GM12878 (cell line): Measurements from ENCODE around the gene ARL4D. TPM values are rescaled to one million over a fixed set of nuclear protein-coding genes. Genes with fewer than 3 reads are reported as not detected.

Source experiments
- CBX5 ChIP-seq: sonication (generic); IDR thresholded peaks from 2 replicates; pipeline ENCODE4 v1.6.1; 2016; ENCODE audit warnings: low read depth, moderate library complexity, mild to moderate bottlenecking, inconsistent platforms
- CEBPB ChIP-seq, 2 experiments: fragments of 150-350 bp in 1 of 2; IDR thresholded peaks; 2 replicates each; pipeline ENCODE4 v1.6.1; 2012 to 2014; ENCODE audit warnings: low read depth in 2 of 2, low read length in 2 of 2, borderline replicate concordance in 1 of 2, inconsistent platforms in 1 of 2
- CHD4 ChIP-seq: fragments of 200-600 bp; sonication (generic); IDR thresholded peaks from 2 replicates; pipeline ENCODE4 v1.6.1; 2016; ENCODE audit warnings: mild to moderate bottlenecking
- EP300 ChIP-seq, 2 experiments: fragments of 150-350 bp in 1 of 2; IDR thresholded peaks; 2 replicates each; pipeline ENCODE4 v1.6.1; 2011 to 2012; ENCODE audit warnings: low read depth in 2 of 2, low read length in 2 of 2, borderline replicate concordance in 1 of 2, improper control_type of control experiment in 1 of 2, inconsistent platforms in 1 of 2; ENCODE audit not compliant: control insufficient read depth in 1 of 2
- HDAC6 ChIP-seq: fragments of 200-600 bp; sonication (generic); IDR thresholded peaks from one replicate; pipeline ENCODE4 v1.8.0; 2017; ENCODE audit warnings: antibody characterized with exemption; ENCODE audit not compliant: unreplicated experiment
- IKZF2 ChIP-seq, 2 experiments: fragments of 450-650 bp; IDR thresholded peaks; 2 replicates each; pipeline ENCODE4 v1.6.1; 2017; ENCODE audit warnings: mild to moderate bottlenecking in 2 of 2, moderate library complexity in 2 of 2
- NR2C1 ChIP-seq: fragments of 450-650 bp; IDR thresholded peaks from 2 replicates; pipeline ENCODE4 v1.6.1; 2017; ENCODE audit warnings: antibody characterized with exemption, mild to moderate bottlenecking, moderate library complexity
- RAD21 ChIP-seq: IDR thresholded peaks from 2 replicates; pipeline ENCODE4 v1.6.1; 2011; ENCODE audit warnings: mild to moderate bottlenecking, low read depth, low read length, moderate library complexity; ENCODE audit not compliant: insufficient read depth
- RB1 ChIP-seq: fragments of 450-650 bp; formaldehyde crosslinking; IDR thresholded peaks from 2 replicates; pipeline ENCODE4 v1.6.1; 2017; ENCODE audit warnings: mild to moderate bottlenecking, borderline replicate concordance
- SIX5 ChIP-seq: IDR thresholded peaks from 2 replicates; pipeline ENCODE4 v1.6.1; 2011; ENCODE audit warnings: mild to moderate bottlenecking, low read depth, low read length, moderate library complexity; ENCODE audit not compliant: severe bottlenecking
- SMC3 ChIP-seq: IDR thresholded peaks from 2 replicates; pipeline ENCODE4 v1.6.1; 2011; ENCODE audit warnings: low read length, improper control_type of control experiment, borderline replicate concordance
- YY1 ChIP-seq: IDR thresholded peaks from 2 replicates; pipeline ENCODE4 v1.6.1; 2011; ENCODE audit warnings: low read depth, mild to moderate bottlenecking, low read length
- ZNF24 ChIP-seq: fragments of 450-650 bp; IDR thresholded peaks from 2 replicates; pipeline ENCODE4 v1.6.1; 2017; ENCODE audit warnings: antibody characterized with exemption, mild to moderate bottlenecking
- ZNF622 ChIP-seq: fragments of 450-650 bp; IDR thresholded peaks from 2 replicates; pipeline ENCODE4 v1.6.1; 2017; ENCODE audit warnings: mild to moderate bottlenecking, inconsistent platforms
- polyA plus RNA-seq, 11 experiments: library from polyadenylated mRNA; depleted of rRNA in 4 of 11; unstranded in 6 of 11; stranded (reverse) in 5 of 11; fragments of >200 nt; fragmentation: Nextera tagmentation in 4 of 11; fragmentation: Illumina TruSeq in 1 of 11; extraction: Ambion mirVana in 4 of 11; extraction: Trizol in 1 of 11; gene quantifications; 1 replicate in 1 of 11; 2 replicates in 10 of 11; pipeline versions ENCODE4 v1.2.1 to v1.2.3, GENCODE V29; 2011 to 2016; ENCODE audit warnings: inconsistent platforms in 2 of 11, missing spikeins in 2 of 11, low read depth in 1 of 11
- total RNA-seq, 4 experiments: library from RNA; depleted of rRNA in 3 of 4; stranded (reverse); fragments of >200 nt in 3 of 4; fragmentation: Illumina TruSeq in 1 of 4; extraction: Trizol in 1 of 4; gene quantifications; 2 replicates each; pipeline versions ENCODE4 v1.2.1 to v1.2.3, GENCODE V29; 2013 to 2021
- TF ChIP-seq, protein P1 (sequence below): fragments of 150-350 bp; IDR thresholded peaks from 2 replicates; pipeline ENCODE4 v1.6.1; 2014; ENCODE audit warnings: mild to moderate bottlenecking, low read depth, low read length
- TF ChIP-seq, protein P2 (sequence below): fragments of 450-650 bp; IDR thresholded peaks from 2 replicates; pipeline ENCODE4 v1.6.1; 2017; ENCODE audit warnings: borderline replicate concordance
- TF ChIP-seq, protein P3 (sequence below), 3 experiments: IDR thresholded peaks in 2 of 3; conservative IDR thresholded peaks in 1 of 3; 2 replicates each; pipeline ENCODE4 v1.5.1; 2011; ENCODE audit warnings: low read depth in 3 of 3, low read length in 3 of 3, mild to moderate bottlenecking in 3 of 3, control low read depth in 2 of 3, moderate library complexity in 2 of 3, inconsistent platforms in 1 of 3, mixed read lengths in 1 of 3; ENCODE audit not compliant: control insufficient read depth in 2 of 3, insufficient read depth in 1 of 3; ENCODE audit errors: extremely low read depth in 1 of 3
- TF ChIP-seq, protein P4 (sequence below): IDR thresholded peaks from 2 replicates; pipeline ENCODE4 v1.6.1; 2012; ENCODE audit warnings: improper control_type of control experiment, low read depth, low read length; ENCODE audit not compliant: insufficient replicate concordance

Gene ARL4D
- total and polyA plus RNA-seq, 10 of the 15 experiments (the other 5 are each of a cell fraction or from before 2014, with no cell fraction given), result 0.10 to 1.5 (median 0.75) TPM

DNA sequence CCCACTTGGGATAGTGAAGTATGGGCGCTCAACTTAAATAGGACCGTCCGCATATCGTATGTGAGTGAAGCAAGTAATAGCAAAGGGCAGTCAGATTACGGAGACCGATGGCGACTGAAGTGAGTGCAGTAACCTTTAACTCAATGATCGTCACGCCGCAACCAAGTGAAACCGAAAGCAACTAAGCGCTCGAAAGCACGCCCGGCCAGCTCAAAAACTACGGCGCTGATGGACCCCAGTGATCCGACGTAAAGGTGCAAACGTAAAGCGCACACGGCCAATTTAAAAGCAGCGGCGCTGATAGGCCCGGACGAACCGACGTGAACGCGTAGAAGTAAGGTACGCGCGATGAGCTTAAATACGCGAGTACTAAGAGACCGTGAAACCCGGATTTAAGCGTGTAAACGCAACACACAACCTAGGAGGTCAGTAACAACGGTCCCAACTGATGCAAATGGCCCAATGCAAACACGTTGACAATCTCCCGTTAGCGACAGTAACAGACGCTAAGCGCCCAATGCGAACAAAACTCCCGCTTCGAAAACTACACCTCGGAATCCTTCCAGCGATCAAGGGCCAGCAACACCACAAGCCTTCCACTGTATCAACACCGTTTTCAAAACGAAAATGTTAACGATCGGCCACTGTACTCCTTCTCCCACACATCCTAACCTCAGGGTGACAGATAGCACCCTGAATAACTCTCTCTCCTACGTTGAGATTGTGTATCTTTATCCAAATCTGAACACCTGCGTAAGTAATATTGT, 37.9 kb upstream of the ARL4D start (continued):
- TF ChIP-seq YY1 (peak; percentile 91), CBX5 (peak; percentile 95), RAD21 (0 out of 2 replicates have a peak, but pooled peaks have one; percentile 6), CEBPB (IDR thresholded peaks at IDR 0.05; ENCODE audit: borderline replicate concordance in 1 of 2, low read depth in 2 of 2, low read length in 2 of 2) (peak in 1 of 2 experiments; percentile 99; a peak in 2 of 4 replicates), ZNF24 (peak; percentile 89), CHD4 (no peak), IKZF2 (IDR thresholded peaks at IDR 0.05) (peak; percentile 44 to 74; a peak in 2 of 4 replicates), SMC3 (no peak; the same call in 1 of the 2 replicates), HDAC6 (peak; percentile 96), NR2C1 (peak; percentile 64), RB1 (peak; percentile 57; the same call in 1 of the 2 replicates), EP300 (IDR thresholded peaks at IDR 0.05; ENCODE audit: borderline replicate concordance in 1 of 2, control insufficient read depth in 1 of 2, low read depth in 2 of 2, low read length in 2 of 2) (peak in 1 of 2 experiments; percentile 66; a peak in 2 of 4 replicates), SIX5 (peak; percentile 56), ZNF622 (no peak)
- TF ChIP-seq, protein P1, sequence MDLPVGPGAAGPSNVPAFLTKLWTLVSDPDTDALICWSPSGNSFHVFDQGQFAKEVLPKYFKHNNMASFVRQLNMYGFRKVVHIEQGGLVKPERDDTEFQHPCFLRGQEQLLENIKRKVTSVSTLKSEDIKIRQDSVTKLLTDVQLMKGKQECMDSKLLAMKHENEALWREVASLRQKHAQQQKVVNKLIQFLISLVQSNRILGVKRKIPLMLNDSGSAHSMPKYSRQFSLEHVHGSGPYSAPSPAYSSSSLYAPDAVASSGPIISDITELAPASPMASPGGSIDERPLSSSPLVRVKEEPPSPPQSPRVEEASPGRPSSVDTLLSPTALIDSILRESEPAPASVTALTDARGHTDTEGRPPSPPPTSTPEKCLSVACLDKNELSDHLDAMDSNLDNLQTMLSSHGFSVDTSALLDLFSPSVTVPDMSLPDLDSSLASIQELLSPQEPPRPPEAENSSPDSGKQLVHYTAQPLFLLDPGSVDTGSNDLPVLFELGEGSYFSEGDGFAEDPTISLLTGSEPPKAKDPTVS, result peak; percentile 85; the same call in 1 of the 2 replicates
- TF ChIP-seq, protein P2, sequence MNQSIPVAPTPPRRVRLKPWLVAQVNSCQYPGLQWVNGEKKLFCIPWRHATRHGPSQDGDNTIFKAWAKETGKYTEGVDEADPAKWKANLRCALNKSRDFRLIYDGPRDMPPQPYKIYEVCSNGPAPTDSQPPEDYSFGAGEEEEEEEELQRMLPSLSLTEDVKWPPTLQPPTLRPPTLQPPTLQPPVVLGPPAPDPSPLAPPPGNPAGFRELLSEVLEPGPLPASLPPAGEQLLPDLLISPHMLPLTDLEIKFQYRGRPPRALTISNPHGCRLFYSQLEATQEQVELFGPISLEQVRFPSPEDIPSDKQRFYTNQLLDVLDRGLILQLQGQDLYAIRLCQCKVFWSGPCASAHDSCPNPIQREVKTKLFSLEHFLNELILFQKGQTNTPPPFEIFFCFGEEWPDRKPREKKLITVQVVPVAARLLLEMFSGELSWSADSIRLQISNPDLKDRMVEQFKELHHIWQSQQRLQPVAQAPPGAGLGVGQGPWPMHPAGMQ, result no peak
- TF ChIP-seq, protein P3, sequence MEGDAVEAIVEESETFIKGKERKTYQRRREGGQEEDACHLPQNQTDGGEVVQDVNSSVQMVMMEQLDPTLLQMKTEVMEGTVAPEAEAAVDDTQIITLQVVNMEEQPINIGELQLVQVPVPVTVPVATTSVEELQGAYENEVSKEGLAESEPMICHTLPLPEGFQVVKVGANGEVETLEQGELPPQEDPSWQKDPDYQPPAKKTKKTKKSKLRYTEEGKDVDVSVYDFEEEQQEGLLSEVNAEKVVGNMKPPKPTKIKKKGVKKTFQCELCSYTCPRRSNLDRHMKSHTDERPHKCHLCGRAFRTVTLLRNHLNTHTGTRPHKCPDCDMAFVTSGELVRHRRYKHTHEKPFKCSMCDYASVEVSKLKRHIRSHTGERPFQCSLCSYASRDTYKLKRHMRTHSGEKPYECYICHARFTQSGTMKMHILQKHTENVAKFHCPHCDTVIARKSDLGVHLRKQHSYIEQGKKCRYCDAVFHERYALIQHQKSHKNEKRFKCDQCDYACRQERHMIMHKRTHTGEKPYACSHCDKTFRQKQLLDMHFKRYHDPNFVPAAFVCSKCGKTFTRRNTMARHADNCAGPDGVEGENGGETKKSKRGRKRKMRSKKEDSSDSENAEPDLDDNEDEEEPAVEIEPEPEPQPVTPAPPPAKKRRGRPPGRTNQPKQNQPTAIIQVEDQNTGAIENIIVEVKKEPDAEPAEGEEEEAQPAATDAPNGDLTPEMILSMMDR (IDR thresholded peaks at IDR 0.05 in 2 of 3, conservative IDR thresholded peaks at IDR 0.05 in 1 of 3; ENCODE audit: control insufficient read depth in 2 of 3, extremely low read depth in 1 of 3, insufficient read depth in 1 of 3, low read depth in 3 of 3, low read length in 3 of 3), result peak in 1 of 3 experiments; percentile 2; a peak in 1 of 6 replicates
- TF ChIP-seq, protein P4, sequence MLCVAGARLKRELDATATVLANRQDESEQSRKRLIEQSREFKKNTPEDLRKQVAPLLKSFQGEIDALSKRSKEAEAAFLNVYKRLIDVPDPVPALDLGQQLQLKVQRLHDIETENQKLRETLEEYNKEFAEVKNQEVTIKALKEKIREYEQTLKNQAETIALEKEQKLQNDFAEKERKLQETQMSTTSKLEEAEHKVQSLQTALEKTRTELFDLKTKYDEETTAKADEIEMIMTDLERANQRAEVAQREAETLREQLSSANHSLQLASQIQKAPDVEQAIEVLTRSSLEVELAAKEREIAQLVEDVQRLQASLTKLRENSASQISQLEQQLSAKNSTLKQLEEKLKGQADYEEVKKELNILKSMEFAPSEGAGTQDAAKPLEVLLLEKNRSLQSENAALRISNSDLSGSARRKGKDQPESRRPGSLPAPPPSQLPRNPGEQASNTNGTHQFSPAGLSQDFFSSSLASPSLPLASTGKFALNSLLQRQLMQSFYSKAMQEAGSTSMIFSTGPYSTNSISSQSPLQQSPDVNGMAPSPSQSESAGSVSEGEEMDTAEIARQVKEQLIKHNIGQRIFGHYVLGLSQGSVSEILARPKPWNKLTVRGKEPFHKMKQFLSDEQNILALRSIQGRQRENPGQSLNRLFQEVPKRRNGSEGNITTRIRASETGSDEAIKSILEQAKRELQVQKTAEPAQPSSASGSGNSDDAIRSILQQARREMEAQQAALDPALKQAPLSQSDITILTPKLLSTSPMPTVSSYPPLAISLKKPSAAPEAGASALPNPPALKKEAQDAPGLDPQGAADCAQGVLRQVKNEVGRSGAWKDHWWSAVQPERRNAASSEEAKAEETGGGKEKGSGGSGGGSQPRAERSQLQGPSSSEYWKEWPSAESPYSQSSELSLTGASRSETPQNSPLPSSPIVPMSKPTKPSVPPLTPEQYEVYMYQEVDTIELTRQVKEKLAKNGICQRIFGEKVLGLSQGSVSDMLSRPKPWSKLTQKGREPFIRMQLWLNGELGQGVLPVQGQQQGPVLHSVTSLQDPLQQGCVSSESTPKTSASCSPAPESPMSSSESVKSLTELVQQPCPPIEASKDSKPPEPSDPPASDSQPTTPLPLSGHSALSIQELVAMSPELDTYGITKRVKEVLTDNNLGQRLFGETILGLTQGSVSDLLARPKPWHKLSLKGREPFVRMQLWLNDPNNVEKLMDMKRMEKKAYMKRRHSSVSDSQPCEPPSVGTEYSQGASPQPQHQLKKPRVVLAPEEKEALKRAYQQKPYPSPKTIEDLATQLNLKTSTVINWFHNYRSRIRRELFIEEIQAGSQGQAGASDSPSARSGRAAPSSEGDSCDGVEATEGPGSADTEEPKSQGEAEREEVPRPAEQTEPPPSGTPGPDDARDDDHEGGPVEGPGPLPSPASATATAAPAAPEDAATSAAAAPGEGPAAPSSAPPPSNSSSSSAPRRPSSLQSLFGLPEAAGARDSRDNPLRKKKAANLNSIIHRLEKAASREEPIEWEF, result peak; percentile 49
